ENCODE data around the gene RBFOX2.
"Not testable (repeated sequence)": the region's sequence is repeated elsewhere in the genome, so short reads cannot be mapped to it uniquely, and the experiment has no call there.

RBFOX2 gene

GRCh38 chr22:35752863-35753189 is 275.8 kb downstream of the RBFOX2 start:
- no peak for DNase-seq

GRCh38 chr22:35752006-35752862 is 276.4 kb downstream of the RBFOX2 start:
- no peak for DNase-seq

- DNase-seq: peak in 1 of 2 donors; percentile 25
These were observed 278.8 kb downstream of the RBFOX2 start for GRCh38 chr22:35749808-35750207.

- DNase-seq: no peak
These were observed 281.5 kb downstream of the RBFOX2 start for GRCh38 chr22:35746946-35747703.

- no peak for DNase-seq
These were observed 282.4 kb downstream of the RBFOX2 start for GRCh38 chr22:35746248-35746647.

GRCh38 chr22:35743326-35743860 is 285.2 kb downstream of the RBFOX2 start:
- no peak for DNase-seq

GRCh38 chr22:35742342-35743100 is 286.1 kb downstream of the RBFOX2 start:
- no peak for DNase-seq

- DNase-seq: no peak
These were observed 288.0 kb downstream of the RBFOX2 start for GRCh38 chr22:35740616-35741015.

GRCh38 chr22:35739931-35740380 is 288.7 kb downstream of the RBFOX2 start:
- DNase-seq: no peak

- peak in 1 of 2 donors; percentile 12 for DNase-seq
These were observed 289.3 kb downstream of the RBFOX2 start for GRCh38 chr22:35739076-35739930.

- DNase-seq: not testable (repeated sequence)
These were observed 290.7 kb downstream of the RBFOX2 start for GRCh38 chr22:35737886-35738285.

- no peak for DNase-seq
These were observed 291.9 kb downstream of the RBFOX2 start for GRCh38 chr22:35736701-35737100.

GRCh38 chr22:35736166-35736565 is 292.5 kb downstream of the RBFOX2 start:
- DNase-seq: no peak

- no peak for DNase-seq
These were observed 293.1 kb downstream of the RBFOX2 start for GRCh38 chr22:35735542-35735941.

GRCh38 chr22:35734517-35734827 is 294.2 kb downstream of the RBFOX2 start:
- DNase-seq: no peak

GRCh38 chr22:35733791-35734516 is 294.7 kb downstream of the RBFOX2 start:
- DNase-seq: no peak

GRCh38 chr22:35733036-35733435 is 295.6 kb downstream of the RBFOX2 start:
- DNase-seq: no peak

- no peak for DNase-seq
These were observed 296.5 kb downstream of the RBFOX2 start for GRCh38 chr22:35732116-35732515.

- no peak for DNase-seq
These were observed 297.3 kb downstream of the RBFOX2 start for GRCh38 chr22:35731321-35731720.

GRCh38 chr22:35729309-35729698 is 299.3 kb downstream of the RBFOX2 start:
- DNase-seq: no peak

GRCh38 chr22:35728639-35729308 is 299.9 kb downstream of the RBFOX2 start:
- no peak for DNase-seq

All from CD4-positive, alpha-beta T cell treated with Interferon alpha-2 for 1 hour (primary cell).